Transverse colon (tissue), 4 donors: Measurements from ENCODE around the gene SPATA13.

Experiments used
- CTCF ChIP-seq, 5 experiments: fragments of 200-600 bp in 3 of 5; fragments of 450-650 bp in 2 of 5; sonication (generic) in 3 of 5; IDR thresholded peaks; 1 replicate in 2 of 5; 2 replicates in 3 of 5; pipeline ENCODE4 v1.5.1; 2016 to 2017; ENCODE audit warnings: antibody characterized with exemption in 5 of 5, inconsistent platforms in 3 of 5, mild to moderate bottlenecking in 2 of 5, moderate library complexity in 1 of 5
- EP300 ChIP-seq: sonication (generic); formaldehyde crosslinking; IDR thresholded peaks from one replicate; pipeline ENCODE4 v1.6.1; 2017; ENCODE audit warnings: antibody characterized with exemption, low read depth
- POLR2A ChIP-seq: fragments of 450-650 bp; IDR thresholded peaks from one replicate; pipeline ENCODE4 v1.6.1; 2016; ENCODE audit warnings: antibody characterized with exemption, mild to moderate bottlenecking, moderate library complexity
- POLR2AphosphoS5 ChIP-seq, 3 donors: sonication (generic); formaldehyde crosslinking; IDR thresholded peaks; one replicate each; pipeline ENCODE4 v1.6.1; 2016; ENCODE audit warnings: antibody characterized with exemption in 3 of 3

- TF ChIP-seq CTCF (IDR thresholded peaks at IDR 0.05): no peak
- no peak for TF ChIP-seq POLR2A
- no peak for TF ChIP-seq POLR2AphosphoS5 (IDR thresholded peaks at IDR 0.05)
- TF ChIP-seq EP300: no peak
These were observed 7.2 kb upstream of the SPATA13 start for GRCh38 chr13:24153347-24153746.
